Measurements from ENCODE around the gene SMIM24.
"Not testable (repeated sequence)": the region's sequence is repeated elsewhere in the genome, so short reads cannot be mapped to it uniquely, and the experiment has no call there.

Gene SMIM24

DNA sequence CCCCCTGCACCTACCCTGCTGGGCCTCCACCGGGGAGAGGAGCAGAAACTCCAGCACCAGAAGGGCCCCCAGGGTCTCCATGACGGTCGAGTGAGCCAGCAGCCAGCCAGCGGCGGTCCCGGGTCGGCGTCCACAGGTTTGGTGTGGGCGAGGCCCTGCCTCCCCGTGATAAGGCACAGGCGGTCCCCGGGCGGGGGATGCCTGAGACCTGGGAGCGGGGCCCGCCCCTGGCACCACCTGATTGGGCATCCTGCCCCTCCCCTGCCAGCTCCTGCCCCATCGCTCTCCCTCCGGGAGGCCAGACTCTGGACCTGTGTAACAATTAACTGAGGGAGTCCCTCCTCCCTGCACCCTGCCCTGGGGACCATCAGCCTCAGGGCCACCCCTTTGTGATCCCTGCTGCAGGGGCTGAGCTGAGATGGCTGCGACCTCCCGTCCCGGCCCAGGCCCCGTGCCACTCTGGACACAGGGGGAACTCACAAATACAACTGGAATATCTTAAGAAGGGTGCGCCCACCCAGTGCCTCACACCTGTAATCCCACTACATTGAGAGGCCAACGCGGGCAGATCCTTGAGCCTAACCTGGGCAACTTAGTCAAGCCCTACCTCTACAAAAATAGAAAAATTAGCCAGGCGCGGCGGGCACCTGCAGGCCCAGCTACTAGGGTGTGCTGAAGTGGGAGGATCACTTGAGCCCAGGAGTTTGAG, at the start of gene SMIM24:
SMIM24 (minus strand) TSS at position 143 of the 709 bp plus-strand sequence; CDS start at position 81, 62 bp downstream.
- DNase-seq = no peak

DNA sequence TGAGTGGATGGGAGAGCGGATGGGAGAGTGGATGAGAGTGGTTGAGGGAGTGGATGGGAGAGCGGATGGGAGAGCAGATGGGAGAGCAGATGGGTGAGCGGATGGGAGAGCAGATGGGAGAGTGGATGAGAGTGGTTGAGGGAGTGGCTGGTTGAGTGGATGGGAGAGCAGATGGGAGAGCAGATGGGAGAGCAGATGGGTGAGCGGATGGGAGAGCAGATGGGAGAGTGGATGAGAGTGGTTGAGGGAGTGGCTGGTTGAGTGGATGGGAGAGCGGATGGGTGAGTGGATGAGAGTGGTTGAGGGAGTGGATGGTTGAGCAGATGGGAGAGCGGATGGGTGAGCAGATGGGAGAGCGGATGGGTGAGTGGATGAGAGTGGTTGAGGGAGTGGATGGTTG, 49.0 kb upstream of the SMIM24 start:
- not testable (repeated sequence) for DNase-seq

DNA sequence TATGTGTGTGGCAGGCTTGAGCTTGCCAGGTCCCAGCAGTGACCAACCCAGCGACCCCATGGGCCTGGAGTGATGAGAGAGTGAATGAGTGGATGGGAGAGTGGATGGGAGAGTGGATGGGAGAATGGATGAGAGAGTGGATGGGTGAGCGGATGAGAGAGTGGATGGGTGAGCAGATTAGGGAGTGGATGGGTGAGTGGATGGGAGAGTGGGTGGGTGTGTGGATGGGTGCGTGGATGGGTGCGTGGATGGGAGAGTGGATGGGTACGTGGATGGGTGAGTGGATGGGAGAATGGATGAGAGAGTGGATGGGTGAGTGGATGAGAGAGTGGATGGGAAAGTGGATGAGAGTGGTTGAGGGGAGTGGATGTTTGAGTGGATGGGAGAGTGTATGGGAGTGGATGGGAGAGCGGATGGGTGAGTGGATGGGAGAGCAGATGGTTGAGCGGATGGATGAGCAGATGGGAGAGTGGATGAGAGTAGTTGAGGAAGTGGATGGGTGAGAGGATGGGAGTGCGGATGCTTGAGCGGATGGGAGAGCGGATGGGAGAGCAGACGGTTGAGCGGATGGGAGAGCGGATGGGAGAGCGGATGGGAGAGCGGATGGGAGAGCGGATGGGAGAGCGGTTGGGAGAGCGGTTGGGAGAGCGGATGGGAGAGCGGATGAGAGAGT, 48.4 kb upstream of the SMIM24 start:
- no peak for DNase-seq

DNA sequence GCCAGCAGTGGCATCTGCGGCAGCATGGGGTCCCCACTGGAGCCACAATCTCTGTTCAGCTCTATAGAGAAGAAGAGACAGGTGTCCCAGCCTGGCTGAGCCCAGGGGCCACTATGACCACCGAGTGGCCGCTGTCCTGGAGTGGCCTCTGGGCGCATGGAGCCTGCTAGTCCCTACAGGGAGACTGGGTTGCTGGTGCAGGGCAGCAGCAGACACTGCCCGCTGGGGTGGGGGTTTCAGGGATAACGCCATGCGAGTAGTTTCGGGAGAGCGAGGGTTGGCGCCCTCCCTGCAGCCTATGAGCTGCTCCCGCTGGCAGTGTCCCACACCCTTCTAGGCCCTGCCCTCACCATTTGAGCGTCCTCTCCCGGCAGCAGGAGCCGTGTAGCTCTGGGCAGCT, 47.8 kb upstream of the SMIM24 start:
- DNase-seq = no peak

DNA sequence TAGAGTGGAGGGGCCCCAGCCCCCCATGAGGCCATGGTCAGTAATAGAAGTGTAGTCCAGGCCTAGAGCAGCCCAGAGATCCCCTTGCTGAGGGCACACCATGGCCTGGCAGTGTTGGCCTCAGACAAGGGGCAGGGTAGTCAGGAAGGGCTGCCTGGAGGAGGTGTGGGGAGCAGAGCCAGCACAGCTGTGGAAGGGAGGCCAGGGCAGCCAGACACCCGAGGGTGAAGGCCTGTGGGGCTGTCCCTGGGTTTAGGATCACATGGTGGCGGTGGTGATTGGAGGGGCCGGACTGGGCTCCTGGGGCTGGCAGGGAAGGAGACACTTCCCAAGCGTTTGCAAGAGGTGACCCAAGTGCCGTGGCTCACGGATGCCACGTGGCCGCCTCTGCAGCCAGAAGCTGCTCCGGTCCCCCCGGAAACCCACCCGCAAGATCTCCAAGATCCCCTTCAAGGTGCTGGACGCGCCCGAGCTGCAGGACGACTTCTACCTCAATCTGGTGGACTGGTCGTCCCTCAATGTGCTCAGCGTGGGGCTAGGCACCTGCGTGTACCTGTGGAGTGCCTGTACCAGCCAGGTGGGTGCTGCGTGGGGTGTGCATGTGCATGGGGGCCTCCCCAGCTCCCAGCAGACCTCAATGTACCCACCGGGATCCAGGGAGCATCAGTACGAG, 47.0 kb upstream of the SMIM24 start:
- DNase-seq = no peak

DNA sequence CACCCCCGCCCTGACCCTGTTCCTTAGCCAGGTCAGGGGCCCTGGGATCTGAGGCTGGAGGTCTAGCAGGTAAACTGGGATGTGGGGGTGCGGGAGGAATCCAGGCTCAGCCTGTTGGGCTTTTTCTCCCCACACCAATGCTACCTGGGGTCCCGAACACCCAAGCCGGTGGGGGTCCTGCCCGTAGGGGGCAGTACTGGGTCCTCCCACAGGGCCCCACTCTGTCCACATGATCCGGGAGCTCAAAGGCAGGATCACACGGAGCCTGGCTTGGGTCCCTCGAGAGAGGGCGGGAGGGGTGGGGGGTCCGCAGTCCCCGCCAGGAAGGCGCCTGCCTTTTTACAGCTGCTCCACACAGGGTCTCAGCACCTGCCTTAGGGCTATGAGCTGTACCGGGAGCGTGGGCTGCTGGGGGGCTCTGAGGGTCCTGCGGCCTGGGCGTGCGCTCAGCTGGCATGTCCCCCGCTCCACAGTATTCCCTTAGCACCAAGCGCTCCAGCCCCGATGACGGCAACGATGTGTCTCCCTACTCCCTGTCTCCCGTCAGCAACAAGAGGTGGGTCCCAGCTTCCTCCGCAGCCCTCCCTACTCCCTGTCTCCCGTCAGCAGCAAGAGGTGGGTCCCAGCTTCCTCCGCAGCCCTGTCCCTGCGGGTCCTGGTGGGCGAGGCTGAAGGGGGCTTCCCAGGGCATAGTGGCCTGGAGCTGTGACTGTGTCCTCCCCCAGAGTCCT, 46.3 kb upstream of the SMIM24 start:
- no peak for DNase-seq

DNA sequence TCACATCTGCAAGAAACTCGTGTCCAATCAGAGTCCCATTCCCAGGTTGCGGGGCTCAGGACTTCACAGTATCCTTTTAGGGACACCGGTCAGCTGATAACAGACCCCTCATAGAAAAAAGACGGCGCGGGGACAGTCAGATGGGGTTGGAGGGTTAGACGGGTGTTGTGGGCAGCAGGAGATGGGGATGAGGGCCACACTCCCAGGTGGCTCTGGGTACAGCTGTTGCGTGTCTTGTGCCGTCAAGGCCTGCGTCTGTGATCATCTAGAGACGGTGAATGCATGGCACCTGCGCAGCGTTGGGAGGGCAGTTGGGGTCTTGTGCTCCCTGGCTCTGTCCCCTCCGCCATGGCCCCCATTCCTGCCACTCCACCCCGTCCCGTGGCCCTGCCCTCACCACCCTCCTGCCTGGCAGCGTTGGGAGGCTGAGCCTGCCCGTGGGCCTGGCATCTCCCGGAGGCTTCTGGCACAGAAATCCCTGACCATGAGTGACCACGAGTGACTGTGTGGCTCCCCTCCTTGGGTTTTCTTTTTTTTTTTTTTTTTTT, 44.7 kb upstream of the SMIM24 start:
- DNase-seq = no peak

DNA sequence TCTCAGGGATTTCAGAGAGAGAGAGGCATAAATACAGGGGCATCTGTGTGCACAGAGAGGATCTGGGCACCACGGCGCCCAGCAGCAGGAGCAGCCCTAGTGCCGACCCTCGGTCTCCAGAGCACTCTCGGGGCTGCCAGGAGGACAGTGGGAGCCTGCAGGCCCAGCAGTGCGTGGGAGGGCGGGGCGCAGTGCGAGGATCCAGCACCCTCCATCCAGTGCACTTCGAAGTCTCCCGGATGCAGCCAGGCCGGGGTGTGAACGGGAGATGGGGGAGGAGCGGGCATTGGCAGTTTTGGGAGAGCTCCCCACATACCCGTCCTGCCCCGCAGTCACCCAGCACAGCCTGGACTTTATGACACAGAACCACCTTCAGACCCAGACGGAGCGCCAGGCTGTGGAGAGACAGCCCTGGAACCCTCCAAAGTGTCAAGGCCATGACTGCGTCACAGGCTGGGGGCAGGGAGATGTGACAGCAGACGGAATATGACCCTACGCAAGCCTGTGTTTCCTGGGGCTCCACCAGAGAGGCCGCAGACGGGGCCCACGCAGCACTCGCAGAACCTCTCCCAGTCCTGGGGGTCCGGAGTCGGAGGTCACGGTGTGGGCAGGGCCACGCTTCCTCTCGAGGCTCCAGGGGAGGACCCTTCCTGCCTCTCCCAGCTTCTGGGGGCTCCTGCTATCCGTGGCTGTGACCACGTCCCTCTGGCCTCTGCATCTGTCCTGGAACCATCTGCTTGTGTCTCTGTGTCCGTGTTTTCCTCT, 43.9 kb upstream of the SMIM24 start:
- DNase-seq = no peak

DNA sequence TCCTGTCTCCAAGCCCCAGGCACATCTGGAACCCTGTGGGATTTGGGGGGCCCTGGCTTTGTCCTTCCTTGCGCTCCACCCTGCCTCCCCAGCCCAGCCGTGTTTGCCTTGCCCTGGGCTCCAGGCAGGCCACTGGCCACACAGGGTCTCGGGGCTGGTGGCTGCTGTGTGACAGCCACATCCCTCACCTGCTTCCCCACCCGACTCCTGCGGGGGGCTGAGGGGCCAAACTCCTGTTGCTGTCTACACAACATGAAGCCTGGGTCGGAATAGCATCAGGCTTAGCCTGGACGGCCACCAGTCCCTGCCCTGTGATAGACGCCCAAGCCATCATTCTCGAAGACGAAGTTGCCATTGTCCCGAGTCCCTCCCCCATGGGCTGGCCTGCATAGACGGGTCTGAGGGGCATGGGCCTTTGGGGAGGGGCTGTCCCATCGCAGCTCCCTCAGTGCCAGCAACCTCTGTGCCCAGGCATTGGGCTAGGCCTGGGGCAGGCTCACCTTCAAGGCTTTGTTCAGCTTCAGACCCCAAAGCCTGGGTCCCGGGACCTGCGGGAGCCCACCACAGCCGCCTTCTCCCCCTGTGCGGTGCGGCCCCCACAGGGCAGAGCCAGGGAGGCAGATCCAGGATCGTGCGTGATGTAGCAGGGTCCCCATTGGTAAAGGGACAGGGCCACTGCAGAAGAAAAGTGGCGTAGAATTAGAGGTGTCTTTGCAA, 43.2 kb upstream of the SMIM24 start:
- DNase-seq = no peak

DNA sequence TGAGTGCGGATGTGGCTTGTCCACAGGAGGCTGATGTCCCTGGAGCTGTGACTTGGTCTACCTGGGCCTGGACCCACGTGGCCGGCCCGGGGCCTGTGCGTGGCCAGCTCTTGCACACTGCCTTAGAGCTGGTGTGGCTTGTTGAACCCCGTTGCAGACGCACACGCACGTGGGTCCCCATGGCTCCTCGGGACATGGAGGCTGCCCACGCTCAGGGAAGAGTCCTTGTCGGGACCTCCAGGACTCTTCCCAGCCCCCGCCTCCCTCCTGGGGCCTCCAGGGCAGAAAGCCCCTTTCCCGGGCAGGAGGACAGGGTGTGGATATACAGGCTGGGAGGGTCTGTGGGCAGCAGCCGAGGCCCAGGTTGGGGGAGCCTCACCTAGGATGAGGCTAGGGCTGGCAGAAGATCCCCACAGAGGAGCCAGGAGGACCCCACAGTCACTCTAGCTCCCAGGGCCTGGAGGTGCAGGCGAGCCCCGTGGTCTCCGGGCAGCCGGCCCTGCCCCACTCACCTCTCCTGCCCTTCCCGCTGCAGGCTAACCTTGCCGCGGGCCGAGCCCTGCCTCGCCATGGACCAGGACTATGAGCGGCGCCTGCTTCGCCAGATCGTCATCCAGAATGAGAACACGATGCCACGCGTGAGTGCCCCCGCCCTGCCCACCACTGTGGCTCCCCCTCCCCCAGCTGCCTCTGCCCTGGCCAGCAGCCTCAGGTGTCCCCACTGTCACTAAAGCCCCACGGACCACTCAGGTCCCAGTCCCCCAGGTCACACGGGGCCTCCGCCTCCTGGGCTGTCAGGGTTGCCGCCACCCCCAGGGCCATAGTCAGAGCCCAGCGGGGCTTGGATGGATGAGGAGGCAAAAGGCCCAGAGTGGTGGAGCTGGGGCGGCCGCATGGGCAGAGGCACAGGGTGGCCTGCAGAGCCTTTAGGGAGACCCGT, 42.4 kb upstream of the SMIM24 start:
- no peak for DNase-seq

DNA sequence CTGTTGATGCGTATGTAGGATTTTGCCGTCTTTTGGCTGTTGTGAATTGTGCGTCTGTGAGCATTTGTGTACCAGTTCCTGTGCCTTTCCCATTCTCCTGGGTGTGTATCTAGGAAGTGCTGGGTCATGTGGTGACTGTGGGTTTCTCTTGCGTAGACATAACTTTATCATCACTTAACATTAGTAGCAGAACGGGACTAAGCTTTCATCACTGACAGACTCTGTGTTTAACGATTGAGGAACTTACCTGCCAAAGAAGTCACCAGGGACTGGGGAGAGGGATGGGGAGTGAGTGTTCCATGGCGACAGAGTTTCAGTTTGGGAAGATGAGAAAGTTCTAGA, 40.8 kb upstream of the SMIM24 start:
- DNase-seq = no peak

DNA sequence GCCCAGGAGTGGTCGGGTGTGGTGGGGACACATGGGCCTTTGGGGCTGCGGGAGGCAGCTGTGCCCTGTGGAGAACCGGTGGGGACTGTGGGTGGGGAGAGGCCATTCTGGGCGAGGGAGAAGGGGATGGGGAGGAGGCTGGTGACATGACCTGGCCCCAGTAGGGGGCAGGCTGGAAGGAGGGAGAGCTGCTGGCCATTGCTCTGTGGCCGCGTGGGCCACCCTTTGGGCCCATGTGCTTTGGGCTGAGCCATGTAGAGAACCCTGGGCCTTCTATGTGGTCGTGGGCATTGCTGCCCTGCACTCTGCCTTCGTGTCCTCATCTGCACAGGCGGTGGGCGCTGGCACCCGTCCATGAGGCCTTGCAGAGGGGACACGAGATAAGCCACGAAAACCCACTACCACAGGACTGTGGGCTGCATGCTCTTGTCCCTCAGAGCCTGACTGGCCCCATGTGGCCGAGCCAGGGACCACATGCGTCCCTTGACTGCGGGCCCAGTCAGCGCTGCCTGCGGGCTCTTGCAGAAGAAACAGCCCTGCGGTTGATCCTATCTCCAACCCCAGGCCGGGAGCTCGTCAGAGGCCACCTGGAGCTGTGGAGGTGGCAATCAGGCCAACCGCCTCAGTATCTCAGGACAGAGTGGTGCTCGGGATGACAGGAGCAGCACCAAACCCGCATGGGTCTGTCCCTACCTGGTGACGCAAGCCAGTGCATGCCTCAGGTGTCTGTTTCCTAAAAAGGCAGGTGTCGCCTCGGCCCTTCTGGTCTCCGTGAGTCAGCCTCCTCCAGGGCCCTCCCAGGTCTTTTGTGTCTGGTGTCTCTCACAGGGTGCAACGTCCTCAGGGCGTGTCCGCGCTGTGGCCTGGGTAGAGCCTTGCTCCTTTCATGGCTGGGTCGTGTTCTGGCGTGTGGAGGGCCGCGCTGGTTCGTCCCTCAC, 40.1 kb upstream of the SMIM24 start:
- DNase-seq = no peak

DNA sequence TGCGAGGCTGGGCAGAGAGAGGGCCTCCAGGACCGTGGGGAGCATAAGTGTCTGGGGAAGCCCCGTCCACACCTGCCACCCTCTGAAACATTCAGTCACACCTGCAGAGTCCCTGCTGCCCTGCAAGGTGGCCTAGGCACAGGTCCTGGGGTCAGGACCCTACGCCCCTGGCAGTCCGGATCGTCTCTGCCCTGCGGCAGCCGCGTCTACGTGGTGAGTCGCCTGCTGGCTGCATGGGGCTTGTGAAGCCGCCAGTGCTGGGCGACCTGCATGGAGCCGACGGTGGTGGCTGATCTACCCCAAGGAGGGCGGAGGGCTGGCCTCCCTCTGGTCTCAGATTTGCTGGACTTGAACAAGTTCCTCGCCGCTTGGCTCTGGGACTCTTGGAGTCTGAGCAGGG, 38.8 kb upstream of the SMIM24 start:
- no peak for DNase-seq

DNA sequence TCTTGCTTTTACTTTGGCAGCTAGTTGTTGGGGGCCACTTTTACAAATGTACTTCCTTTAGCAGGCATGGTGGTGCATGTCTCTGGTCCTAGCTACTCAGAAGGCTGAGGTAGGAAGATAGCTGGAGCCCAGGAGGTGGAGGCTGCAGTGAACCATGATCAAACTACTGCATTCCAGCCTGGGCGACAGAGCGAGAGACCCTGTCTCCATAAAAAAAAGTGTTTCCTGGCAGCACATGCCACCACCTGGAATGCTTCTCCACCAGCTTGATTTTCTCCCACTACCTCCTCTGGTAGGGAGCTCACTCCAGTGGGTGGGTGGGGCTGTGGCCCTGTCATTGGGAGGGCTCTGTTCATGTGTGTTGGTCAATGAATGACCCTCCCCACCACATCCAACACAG, 38.3 kb upstream of the SMIM24 start:
- DNase-seq = no peak

DNA sequence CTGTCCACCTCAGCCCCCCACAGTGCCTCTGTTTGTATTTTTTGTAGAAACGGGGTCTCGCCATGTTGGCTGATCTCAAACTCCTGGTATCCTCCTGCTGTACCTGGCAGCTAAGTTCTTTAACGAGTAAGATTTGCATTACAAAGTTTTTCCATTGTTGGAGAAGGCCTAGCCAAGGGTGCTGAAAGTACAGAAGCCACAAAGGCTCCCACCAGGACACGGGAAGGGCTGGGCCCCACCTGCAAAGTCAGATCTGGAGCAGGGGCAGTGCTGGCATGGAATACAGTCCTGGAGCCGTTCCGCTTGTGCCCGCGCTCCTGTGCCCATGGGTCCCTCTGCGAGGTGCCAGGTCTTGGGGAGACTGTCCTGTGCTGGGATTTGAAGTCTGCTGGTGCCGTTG, 37.9 kb upstream of the SMIM24 start:
- no peak for DNase-seq

DNA sequence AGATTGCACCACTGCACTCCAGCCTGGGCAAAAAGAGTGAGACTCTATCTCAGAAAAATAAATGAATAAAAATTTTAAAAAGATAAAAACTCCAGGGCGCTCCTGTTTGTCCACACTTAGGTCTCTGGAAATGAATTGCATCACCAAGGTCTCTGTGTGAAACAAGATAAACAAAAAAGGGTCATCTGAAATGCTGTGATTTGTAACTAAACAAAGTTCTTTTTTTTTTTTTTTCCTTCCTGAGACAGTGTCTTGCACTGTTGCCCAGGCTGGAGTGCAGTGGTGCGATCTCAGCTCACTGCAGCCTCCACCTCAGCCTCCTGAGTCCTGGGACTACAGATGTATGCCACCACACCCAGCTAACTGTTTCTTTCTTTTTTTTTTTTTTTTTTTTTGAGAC, 37.3 kb upstream of the SMIM24 start:
- DNase-seq = no peak

DNA sequence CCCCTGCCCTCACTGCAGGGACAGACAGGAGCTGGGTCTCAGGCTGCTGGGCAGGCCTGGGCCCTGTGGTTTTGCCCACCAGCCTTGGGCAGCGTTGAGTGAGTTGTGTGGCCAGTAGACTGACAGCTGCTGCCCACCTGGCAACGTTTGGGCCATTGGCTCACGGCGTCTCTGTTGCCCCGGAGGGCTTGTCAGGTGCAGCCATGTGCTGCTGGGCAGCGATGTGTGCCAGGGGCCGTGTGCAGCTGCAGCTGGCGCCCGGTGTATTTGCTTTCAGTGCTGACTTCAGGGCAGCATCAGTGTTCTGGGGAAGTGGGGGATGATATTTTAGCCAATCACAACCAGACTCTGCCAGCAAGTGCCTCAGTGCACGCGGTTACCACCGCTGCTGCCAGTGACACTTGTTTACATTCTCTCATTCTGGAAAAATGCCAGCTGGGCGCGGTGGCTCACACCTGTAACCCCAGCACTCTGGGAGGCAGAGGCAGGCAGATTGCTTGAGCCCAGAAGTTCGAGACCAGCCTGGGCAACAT, 36.4 kb upstream of the SMIM24 start:
- peak; percentile 31 for DNase-seq

DNA sequence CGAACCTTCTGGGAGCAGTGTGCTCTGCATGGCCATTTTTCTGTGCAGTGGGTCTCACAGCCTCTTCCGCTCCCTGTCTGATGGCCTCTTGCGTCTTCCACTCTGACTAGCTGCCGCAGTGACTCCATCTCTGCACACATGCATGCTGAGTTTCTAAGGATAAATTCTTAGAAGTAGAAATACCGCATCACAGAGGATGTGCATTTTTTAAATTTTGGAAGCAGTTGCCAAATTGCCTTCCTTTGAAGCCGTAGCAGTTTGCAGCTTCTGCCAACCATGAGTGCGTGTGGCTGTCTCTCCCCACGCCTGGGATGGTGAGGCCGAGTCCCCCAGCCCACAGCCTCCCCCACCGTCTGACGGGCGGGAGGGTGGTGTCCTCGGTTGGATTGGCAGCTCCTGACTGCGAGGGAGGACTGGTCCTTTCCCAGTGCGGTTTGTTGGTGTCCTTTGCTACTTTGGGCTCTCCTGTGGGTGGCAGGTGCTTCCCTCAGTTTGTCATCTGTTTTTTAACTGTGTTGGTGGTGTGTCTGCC, 35.6 kb upstream of the SMIM24 start:
- no peak for DNase-seq

DNA sequence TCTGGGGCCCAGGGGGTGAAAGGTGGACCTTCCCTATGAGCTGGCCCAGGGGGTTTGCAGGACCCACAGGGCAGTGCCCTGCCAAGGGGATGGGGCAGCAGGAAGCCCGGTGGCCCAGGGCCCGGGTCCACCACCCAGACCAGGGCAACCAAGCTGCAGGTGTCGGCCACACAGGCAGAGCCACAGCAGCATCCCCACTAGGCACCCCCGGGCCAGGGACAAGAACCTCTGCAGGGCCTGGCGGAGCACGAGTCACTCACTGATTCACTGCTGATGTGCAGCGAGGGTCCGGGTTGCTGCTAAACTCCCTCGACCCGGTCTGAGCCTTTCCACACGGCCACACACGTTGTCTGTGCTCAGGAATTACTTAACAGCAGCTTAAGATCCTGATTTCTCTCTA, 34.6 kb upstream of the SMIM24 start:
- DNase-seq = no peak

All from NCI-H1694 treated with DMSO at 0.1 percent for 48 hours (cell line).